DND-41 (cell line): Measurements from ENCODE around the gene ITGA2B.
"Not testable (repeated sequence)": the region's sequence is repeated elsewhere in the genome, so short reads cannot be mapped to it uniquely, and the experiment has no call there.

ENCODE experiments used
- ATAC-seq: fragments of 200-7000 bp; cut with Tn5 transposase; 3 replicates; pipeline ENCODE4 v1.9.1; 2021; ENCODE audit warnings: low read depth; ENCODE audit not compliant: insufficient read depth
- DNase-seq: peaks from one replicate; pipeline ENCODE4 v3.0.0-alpha.2; 2020
- H2AFZ ChIP-seq: 2 replicates; pipeline ENCODE4 v1.6.0; 2012; ENCODE audit warnings: low read depth, low read length
- H3K27ac ChIP-seq: 2 replicates; pipeline ENCODE4 v1.5.1; 2012; ENCODE audit warnings: low read length, inconsistent platforms
- H3K27me3 ChIP-seq: fragments of 200-600 bp; sonication (generic); 2 replicates; pipeline ENCODE4 v1.6.0; 2012; ENCODE audit warnings: low read length, mild to moderate bottlenecking, inconsistent platforms; ENCODE audit not compliant: insufficient read depth, poor library complexity
- H3K36me3 ChIP-seq: 2 replicates; pipeline ENCODE4 v1.5.1; 2012; ENCODE audit warnings: low read length, inconsistent platforms; ENCODE audit not compliant: insufficient read depth
- H3K4me1 ChIP-seq: 2 replicates; pipeline ENCODE4 v1.5.1; 2012; ENCODE audit warnings: mild to moderate bottlenecking, low read length; ENCODE audit not compliant: insufficient read depth
- H3K4me2 ChIP-seq: 2 replicates; pipeline ENCODE4 v1.6.0; 2012; ENCODE audit warnings: mild to moderate bottlenecking, moderate library complexity, low read length, inconsistent platforms; ENCODE audit not compliant: insufficient read depth
- H3K4me3 ChIP-seq, 2 experiments: fragments of 200-600 bp in 1 of 2; shearing (Covaris generic) in 1 of 2; 2 replicates each; pipeline ENCODE4 v1.5.1; 2012 to 2016; ENCODE audit warnings: inconsistent platforms in 2 of 2, low read length in 2 of 2, mild to moderate bottlenecking in 2 of 2, low read depth in 1 of 2, moderate library complexity in 1 of 2
- H3K79me2 ChIP-seq: 2 replicates; pipeline ENCODE4 v1.6.0; 2012; ENCODE audit warnings: low read length, inconsistent platforms; ENCODE audit not compliant: insufficient read depth
- H3K9ac ChIP-seq: 2 replicates; pipeline ENCODE4 v1.6.0; 2012; ENCODE audit warnings: low read depth, mild to moderate bottlenecking, inconsistent platforms, low read length, moderate library complexity
- H3K9me3 ChIP-seq: 2 replicates; pipeline ENCODE4 v1.5.1; 2012; ENCODE audit warnings: low read length, moderate library complexity, mild to moderate bottlenecking, inconsistent platforms; ENCODE audit not compliant: insufficient read depth, severe bottlenecking
- H4K20me1 ChIP-seq: 2 replicates; pipeline ENCODE4 v1.6.0; 2012; ENCODE audit warnings: low read length; ENCODE audit not compliant: insufficient read depth
- EZH2 ChIP-seq: IDR thresholded peaks from 3 replicates; pipeline ENCODE4 v1.6.1; 2012; ENCODE audit warnings: borderline replicate concordance, low read depth, mild to moderate bottlenecking, moderate library complexity, low read length, inconsistent platforms; ENCODE audit not compliant: severe bottlenecking
- TF ChIP-seq, protein P1 (sequence below): IDR thresholded peaks from 2 replicates; pipeline ENCODE4 v1.5.1; 2012; ENCODE audit warnings: borderline replicate concordance, low read length, moderate library complexity, mild to moderate bottlenecking; ENCODE audit not compliant: poor library complexity, severe bottlenecking; ENCODE audit errors: extremely low read depth

ITGA2B gene

DNA sequence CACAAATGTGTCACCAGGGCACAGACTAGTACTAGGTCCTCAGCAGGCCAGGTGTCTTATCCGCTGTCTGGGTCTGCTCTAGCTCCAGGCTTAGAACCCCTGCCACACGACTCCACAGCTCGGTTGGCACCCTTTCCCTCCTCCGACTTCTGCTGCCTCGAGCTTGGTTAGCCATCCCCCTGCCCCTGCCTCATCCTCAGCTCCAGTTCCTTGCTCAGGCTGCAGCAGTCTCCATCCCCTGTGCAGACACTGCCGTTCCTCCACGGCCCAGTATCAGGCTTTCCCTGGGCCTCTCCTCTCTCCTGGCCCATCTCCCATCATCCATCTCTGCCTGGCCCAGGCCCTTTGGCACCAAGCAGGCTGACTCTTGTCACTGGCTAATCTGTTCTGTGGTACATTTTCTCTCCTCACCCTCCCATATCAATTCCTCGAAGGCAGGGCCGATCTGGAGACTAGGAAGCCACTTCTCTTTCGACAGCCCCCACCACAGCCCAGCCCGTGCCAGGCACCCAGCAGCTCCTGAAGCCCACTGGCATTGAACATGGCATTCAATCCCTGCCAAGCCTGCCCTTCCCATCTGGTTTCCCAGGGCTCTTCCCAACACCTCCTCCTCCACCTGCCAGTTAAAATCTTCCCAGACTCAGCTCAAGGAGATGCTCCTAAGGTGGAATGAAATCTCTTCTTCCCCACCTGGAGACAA is 45.8 kb downstream of the ITGA2B start:
- ATAC-seq (no peak), DNase-seq (no peak)
- Histone ChIP-seq H3K79me2 (peaks cover 11% of the 10 kb centered on the region), H3K9me3 (no peaks in the 10 kb centered on the region), H3K4me2 (peak overlapping the region; percentile 98; the same call in 1 of the 2 replicates), H3K9ac (no peak overlapping the region), H3K36me3 (no peaks in the 10 kb centered on the region), H3K4me3 (no peak overlapping the region), H3K27me3 (no peaks in the 10 kb centered on the region), H3K4me1 (peaks cover 21% of the 10 kb centered on the region), H2AFZ (peak overlapping the region; percentile 64), H4K20me1 (0 out of 2 replicates have a peak, but pooled peaks cover 5% of the 10 kb centered on the region), H3K27ac (no peak overlapping the region)
- no peak for TF ChIP-seq EZH2
- TF ChIP-seq, protein P1, sequence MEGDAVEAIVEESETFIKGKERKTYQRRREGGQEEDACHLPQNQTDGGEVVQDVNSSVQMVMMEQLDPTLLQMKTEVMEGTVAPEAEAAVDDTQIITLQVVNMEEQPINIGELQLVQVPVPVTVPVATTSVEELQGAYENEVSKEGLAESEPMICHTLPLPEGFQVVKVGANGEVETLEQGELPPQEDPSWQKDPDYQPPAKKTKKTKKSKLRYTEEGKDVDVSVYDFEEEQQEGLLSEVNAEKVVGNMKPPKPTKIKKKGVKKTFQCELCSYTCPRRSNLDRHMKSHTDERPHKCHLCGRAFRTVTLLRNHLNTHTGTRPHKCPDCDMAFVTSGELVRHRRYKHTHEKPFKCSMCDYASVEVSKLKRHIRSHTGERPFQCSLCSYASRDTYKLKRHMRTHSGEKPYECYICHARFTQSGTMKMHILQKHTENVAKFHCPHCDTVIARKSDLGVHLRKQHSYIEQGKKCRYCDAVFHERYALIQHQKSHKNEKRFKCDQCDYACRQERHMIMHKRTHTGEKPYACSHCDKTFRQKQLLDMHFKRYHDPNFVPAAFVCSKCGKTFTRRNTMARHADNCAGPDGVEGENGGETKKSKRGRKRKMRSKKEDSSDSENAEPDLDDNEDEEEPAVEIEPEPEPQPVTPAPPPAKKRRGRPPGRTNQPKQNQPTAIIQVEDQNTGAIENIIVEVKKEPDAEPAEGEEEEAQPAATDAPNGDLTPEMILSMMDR = no peak

DNA sequence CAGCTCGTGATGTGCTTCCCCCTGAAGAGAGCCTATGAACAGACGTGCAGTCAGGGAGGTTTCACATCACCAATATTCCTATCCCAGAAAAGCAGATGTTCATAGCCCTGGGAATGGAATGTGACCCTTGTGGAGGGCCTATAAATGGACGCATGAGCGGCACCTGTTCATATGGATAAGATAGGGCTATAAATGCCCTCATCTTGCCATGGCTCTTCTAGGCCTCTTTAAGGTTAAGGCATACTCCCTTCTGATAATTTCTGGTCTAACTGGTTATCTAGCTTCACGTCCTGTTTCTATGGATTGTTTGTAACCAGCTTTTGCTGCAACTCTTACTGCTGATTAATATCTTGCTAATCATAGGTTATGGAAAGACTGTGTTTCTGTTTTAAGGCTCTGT is 48.9 kb downstream of the ITGA2B start:
- ATAC-seq, H3K4me3 ChIP-seq, H3K9me3 ChIP-seq, H3K27me3 ChIP-seq, H3K79me2 ChIP-seq, H3K27ac ChIP-seq, H3K36me3 ChIP-seq, H3K9ac ChIP-seq, DNase-seq, H3K4me2 ChIP-seq, H4K20me1 ChIP-seq, H2AFZ ChIP-seq: not testable (repeated sequence)
- peaks cover 12% of the 10 kb centered on the region for H3K4me1 ChIP-seq

DNA sequence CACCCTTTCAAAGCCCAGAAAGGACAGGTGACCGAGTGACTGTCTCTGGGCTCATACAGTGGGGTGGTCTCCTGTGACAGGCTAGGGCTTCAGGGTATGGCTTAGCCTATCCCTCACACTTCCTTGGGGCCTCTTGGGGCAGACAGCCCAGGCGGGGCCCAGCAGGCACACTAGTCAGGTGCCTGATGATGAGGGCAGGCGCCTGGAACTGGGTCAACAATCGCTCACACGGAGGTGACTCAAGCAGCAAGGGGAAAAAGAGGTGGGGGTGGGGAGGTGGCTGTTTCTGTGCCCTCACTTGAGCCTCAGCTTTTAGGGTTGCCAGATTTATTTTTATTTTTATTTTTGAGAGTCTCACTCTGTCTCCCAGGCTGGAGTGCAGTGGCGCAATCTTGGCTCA is 50.7 kb downstream of the ITGA2B start:
- no peak for ATAC-seq
- no peak overlapping the region for H3K4me3 ChIP-seq
- H3K27ac ChIP-seq = no peak overlapping the region
- no peaks in the 10 kb centered on the region for H3K36me3 ChIP-seq
- H3K4me1 ChIP-seq = no peaks in the 10 kb centered on the region
- H2AFZ ChIP-seq = no peak overlapping the region
- H3K9ac ChIP-seq = no peak overlapping the region
- no peak for DNase-seq
- no peaks in the 10 kb centered on the region for H4K20me1 ChIP-seq
- H3K27me3 ChIP-seq = no peaks in the 10 kb centered on the region
- no peak for TF ChIP-seq EZH2
- TF ChIP-seq, protein P1 = no peak
- H3K9me3 ChIP-seq = no peaks in the 10 kb centered on the region
- no peak overlapping the region for H3K4me2 ChIP-seq
- no peaks in the 10 kb centered on the region for H3K79me2 ChIP-seq

DNA sequence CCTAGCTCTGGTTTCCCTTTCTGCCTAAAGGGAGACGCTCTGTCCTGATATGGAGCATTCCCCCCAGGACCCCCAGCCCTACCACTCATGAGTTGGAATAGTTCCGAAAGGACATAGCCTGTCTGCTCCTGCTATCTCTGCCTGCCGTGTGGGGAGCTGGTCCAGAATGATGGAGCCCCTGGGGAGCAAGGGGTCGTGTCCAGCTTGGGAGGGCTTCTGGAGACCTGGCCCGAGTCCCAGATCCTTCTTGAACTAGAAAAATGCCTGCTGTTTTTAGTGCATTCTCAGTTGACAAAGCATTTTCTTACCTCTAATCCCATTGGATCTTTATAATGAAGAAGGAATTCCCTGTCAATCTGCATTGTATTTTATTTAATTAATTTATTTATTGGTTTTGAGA is 53.5 kb downstream of the ITGA2B start:
- Histone ChIP-seq H3K4me2 (no peak overlapping the region), H3K79me2 (no peaks in the 10 kb centered on the region), H3K27ac (no peak overlapping the region), H3K4me1 (peaks cover 3% of the 10 kb centered on the region), H3K9me3 (no peaks in the 10 kb centered on the region), H3K27me3 (no peaks in the 10 kb centered on the region), H3K9ac (no peak overlapping the region), H4K20me1 (no peaks in the 10 kb centered on the region), H3K36me3 (no peaks in the 10 kb centered on the region), H3K4me3 (no peak overlapping the region), H2AFZ (no peak overlapping the region)
- no peak for TF ChIP-seq EZH2
- TF ChIP-seq, protein P1 = no peak
- no peak for DNase-seq
- ATAC-seq = no peak
